Measurements from ENCODE around the gene SUCNR1. TPM values are rescaled to one million over a fixed set of nuclear protein-coding genes. Genes with fewer than 3 reads are reported as not detected.
"Not testable (repeated sequence)": the region's sequence is repeated elsewhere in the genome, so short reads cannot be mapped to it uniquely, and the experiment has no call there.

Gene SUCNR1
- polyA plus RNA-seq, 3 donors: 7.6 to 14.7 (median 9.9) TPM

- DNase-seq (ENCODE audit: low read depth in 3 of 3, low spot score in 2 of 3): no peak
Measured at GRCh38 chr3:151871639-151872468, 1.6 kb upstream of the SUCNR1 start.

- not testable (repeated sequence) for DNase-seq (ENCODE audit: low read depth in 3 of 3, low spot score in 2 of 3)
Measured at GRCh38 chr3:151874079-151874478, 636 bp downstream of the SUCNR1 start.

- DNase-seq (ENCODE audit: low read depth in 3 of 3, low spot score in 2 of 3): no peak
Measured at GRCh38 chr3:151875759-151876158, 2.3 kb downstream of the SUCNR1 start.

DNA sequence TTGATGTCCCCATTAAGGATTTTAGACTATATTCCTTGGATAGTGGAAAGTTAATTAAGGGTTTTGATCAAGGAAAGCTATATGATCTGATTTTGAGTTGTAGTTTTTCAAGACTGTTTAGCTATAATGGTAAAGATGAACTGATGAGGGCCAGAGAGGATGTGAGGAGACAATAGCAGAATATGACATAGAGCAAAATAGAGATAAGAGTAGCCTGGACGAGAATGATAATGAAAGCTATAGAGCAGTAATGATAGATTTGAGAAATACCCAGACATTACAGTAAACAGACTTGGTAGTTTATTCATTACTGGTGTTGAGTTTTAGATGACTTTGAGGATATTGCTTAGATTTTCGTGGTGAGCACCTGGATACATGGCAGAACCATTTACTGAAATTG, 3.8 kb downstream of the SUCNR1 start:
- DNase-seq (ENCODE audit: low read depth in 3 of 3, low spot score in 2 of 3): no peak

DNA sequence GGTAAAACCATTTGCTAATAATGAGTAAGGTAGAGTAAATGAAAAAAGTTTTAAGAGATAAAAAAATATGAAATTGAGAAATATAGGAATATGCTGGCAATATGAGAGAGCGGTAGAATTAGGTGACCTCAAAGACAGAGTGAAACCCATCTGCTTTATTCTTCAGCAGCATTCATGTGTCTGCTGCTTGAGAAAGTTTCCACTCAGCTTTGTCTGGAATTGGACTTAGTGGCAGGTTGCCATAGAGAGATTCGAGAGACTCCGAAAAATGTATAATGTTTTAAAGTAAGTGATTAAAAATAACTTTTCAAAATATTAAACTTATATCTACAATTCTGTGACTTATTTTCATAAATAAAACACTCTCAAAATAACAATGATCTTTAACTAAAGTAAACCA, 5.0 kb downstream of the SUCNR1 start:
- no peak for DNase-seq (ENCODE audit: low read depth in 3 of 3, low spot score in 2 of 3)

DNA sequence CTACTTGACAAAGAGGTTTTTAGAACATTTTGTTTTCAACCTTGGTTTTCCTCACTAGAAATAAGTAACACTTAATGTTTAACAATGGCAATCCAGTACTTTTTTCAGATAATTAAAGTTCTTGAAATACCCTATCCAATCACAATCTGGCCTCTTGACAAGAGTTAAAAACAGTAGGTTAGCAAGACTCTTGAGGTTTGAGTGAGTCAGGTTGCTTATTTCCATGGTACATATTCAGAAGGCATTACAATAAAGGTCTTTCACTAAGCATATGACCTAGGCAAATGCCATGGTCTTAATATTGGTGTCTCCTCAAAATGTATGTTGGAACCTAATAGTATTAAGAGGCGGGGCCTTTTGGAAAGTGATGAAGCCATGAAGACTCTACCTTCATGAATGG, 5.6 kb downstream of the SUCNR1 start:
- DNase-seq (ENCODE audit: low read depth in 3 of 3, low spot score in 2 of 3): no peak

DNA sequence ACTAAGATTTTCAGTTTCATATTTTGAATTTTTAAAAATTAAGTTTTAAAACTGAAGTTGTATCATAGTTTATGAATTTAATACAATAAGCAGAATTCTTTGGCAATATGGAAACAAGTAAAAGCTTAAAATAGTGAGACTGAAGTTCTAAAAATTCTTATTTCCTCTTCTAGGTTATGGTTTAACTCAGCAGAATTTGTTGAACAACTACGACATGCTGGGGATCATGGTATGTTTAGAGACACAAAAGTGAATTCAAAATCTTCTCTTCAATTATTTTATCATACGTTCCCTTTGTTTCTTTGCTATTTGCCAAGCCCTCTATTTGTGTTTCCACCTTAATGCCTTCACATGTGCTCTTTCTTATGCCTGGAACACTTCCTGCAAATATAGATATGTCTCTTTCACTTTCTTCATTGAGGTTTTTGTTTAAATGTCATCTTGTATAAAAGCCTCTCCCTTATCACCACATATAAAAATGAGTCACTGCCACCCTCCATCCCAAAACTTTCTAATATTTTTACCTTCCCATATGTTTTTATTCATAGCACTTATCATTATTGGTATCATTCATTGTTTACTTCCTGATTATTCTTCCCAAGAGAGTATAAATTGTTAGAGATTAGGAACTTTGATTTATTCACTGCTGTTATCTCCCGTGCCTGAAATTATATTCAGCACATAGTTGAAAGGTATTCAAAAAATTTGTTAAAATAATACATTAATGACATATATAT, 6.4 kb downstream of the SUCNR1 start:
- DNase-seq (ENCODE audit: low read depth in 3 of 3, low spot score in 2 of 3): no peak

DNA sequence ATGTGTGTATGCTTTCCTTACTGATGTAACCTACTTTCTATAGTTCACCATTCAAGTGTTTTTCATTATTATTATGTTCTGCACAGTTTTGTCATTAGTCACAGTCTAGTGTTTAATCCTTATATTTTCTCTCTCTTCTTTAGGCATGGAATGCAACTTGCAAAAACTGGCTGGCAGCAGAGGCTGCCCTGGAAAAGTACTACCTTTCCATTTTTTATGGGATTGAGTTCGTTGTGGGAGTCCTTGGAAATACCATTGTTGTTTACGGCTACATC, 6.9 kb downstream of the SUCNR1 start:
- DNase-seq (ENCODE audit: low read depth in 3 of 3, low spot score in 2 of 3): no peak

DNA sequence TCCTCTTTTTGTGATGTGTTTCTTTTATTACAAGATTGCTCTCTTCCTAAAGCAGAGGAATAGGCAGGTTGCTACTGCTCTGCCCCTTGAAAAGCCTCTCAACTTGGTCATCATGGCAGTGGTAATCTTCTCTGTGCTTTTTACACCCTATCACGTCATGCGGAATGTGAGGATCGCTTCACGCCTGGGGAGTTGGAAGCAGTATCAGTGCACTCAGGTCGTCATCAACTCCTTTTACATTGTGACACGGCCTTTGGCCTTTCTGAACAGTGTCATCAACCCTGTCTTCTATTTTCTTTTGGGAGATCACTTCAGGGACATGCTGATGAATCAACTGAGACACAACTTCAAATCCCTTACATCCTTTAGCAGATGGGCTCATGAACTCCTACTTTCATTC, 7.7 kb downstream of the SUCNR1 start:
- DNase-seq (ENCODE audit: low read depth in 3 of 3, low spot score in 2 of 3): no peak

GRCh38 chr3:151885397-151885796, 12.0 kb downstream of the SUCNR1 start:
- not testable (repeated sequence) for DNase-seq (ENCODE audit: low read depth in 3 of 3, low spot score in 2 of 3)

DNA sequence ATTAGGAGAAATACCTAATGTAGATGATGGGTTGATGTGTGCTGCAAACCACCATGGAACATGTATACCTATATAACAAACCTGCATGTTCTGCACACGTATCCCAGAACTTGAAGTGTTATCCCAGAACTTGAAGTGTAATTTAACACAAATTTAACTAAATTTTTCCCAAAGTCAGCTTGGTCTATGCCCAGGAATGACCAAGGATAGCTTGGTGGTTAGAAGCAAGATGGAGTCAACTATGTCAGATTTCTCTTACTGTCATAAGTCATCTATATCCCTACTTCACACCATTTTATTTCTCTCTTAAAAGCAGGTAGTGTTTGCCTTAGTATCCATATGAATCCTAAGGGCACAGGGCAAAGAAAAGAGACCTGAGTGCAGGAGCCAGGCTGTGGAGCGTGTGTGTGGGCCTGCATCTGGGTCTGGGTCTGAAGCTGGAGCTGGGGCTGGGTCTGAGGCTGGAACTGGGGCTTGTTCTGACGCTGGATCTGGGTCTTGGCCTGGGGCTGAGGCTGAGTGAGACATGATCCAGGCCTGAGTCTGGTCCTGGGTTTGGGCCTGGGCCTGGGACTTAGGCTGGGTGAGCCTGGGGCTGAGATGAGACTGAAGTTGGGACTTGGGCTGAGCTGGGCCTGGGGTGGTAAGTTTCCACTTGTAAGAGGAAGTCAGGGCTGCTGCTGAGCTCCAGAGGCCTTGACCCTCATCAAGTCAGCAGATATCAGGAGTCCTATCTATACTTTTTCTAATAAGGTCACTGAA, 14.2 kb downstream of the SUCNR1 start:
- DNase-seq (ENCODE audit: low read depth in 3 of 3, low spot score in 2 of 3): not testable (repeated sequence)

DNA sequence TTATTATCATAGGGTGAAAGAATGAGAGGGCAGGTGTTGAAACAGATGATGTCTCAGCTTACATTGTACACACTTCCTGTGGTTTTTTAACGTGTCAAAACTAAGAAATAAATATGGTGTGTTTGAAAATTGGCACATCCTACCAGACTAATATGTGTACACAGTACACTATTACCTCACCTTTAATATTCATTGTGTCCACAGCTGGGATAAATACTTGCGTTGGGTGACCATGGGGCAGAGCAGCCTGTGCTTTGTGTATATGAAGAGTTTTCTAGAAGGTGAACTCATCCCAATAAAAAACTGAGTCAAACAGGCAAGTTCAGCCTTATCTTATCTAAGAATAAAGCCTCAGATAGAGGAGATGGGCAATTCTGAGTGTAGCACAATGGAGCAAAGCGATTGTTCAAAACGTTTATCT, 17.3 kb downstream of the SUCNR1 start:
- no peak for DNase-seq (ENCODE audit: low read depth in 3 of 3, low spot score in 2 of 3)

- no peak for DNase-seq (ENCODE audit: low read depth in 3 of 3, low spot score in 2 of 3)
Measured at GRCh38 chr3:151891721-151892120, 18.3 kb downstream of the SUCNR1 start.

- no peak for DNase-seq (ENCODE audit: low read depth in 3 of 3, low spot score in 2 of 3)
Measured at GRCh38 chr3:151894219-151894618, 20.8 kb downstream of the SUCNR1 start.

DNA sequence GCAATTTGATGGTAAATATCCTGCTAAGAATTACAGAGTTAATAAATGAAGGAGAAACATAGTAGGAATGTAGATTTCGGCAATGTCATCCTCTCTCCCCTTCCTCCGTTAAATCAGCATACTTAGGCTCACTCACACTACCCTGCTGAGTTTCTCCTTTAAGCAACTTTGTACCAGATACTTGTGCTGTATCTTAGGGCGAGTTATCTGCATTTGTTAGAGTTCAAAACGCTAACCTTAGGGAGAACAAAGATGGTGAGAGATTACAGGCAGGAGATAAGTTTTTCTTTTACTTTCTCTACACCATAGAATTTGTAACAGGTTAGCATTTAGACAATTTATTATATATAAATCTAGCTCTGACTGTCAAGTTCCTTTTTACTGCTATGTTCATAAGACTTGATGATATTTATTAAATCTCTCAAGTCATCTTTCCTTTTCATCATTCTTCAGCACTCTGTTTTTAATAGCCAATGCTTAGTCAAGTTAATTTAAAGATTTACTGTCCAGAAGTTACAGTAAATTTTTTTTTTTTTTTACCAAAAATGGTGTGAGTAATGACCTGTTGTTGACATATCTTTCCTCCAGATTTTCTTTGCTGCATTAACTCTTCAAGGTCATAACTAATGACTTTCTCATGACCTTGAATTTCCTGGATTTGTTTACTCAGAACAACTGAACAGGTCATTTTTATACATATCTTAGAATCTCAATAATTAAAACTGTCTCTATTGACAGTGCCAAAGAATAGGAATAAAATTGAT, 22.2 kb downstream of the SUCNR1 start:
- DNase-seq (ENCODE audit: low read depth in 3 of 3, low spot score in 2 of 3): no peak

GRCh38 chr3:151896246-151897012, 23.0 kb downstream of the SUCNR1 start:
- DNase-seq (ENCODE audit: low read depth in 3 of 3, low spot score in 2 of 3): no peak

DNA sequence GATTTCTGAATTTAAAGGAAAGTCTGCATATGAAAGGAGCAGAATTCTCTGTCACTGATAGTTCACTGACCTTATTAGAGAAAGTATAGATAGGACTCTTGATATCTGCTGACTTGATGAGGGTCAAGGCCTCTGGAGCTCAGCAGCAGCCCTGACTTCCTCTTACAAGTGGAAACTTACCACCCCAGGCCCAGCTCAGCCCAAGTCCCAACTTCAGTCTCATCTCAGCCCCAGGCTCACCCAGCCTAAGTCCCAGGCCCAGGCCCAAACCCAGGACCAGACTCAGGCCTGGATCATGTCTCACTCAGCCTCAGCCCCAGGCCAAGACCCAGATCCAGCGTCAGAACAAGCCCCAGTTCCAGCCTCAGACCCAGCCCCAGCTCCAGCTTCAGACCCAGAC, 24.7 kb downstream of the SUCNR1 start:
- DNase-seq (ENCODE audit: low read depth in 3 of 3, low spot score in 2 of 3): not testable (repeated sequence)

DNA sequence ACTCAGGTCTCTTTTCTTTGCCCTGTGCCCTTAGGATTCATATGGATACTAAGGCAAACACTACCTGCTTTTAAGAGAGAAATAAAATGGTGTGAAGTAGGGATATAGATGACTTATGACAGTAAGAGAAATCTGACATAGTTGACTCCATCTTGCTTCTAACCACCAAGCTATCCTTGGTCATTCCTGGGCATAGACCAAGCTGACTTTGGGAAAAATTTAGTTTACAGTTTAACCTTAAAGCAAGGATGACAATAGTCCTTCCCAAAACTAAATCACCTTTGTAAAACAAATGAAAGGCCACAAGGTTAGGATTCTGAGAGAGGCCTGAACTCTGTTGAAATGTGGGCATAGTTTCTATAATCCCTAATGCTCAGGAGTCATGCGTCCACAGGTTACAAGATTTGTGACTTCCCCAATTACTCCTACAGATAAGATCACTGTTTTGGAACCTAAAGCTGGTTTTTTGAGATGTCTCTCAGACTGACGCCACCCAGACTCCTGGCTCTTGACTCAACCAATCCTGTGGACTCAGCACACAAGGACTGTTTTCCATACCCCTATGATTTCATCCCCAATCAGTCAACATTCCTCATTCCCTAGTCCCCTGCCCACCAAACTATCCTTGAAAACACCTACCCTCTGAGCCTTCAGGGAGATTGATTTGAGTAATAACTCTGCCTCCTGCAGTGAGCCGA, 25.3 kb downstream of the SUCNR1 start:
- DNase-seq (ENCODE audit: low read depth in 3 of 3, low spot score in 2 of 3): not testable (repeated sequence)

DNA sequence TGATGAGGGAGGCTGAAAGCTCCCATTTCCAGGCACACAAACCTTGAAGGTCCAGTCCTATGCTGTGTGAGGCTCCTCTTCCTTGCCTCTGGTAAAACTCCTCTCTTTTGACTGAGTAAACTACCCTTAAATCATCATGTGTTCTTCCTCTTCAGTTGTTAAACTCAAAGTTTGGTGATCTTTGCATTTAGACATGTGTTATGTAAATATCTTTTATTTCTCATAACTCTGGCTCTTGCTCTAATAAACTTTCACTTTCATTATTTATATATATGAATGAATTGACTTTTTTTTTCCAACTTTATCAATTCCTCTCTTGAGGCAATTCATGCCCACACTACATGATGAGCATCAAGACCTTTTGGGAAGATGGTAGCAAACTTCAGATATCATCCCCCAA, 26.6 kb downstream of the SUCNR1 start:
- no peak for DNase-seq (ENCODE audit: low read depth in 3 of 3, low spot score in 2 of 3)

All from right renal cortex interstitium (tissue), 3 donors.